NCI-H345 (cell line): ENCODE data around the gene MAOB.
A peak's percentile ranks its signal among the peaks of the same experiment; 100 is the strongest.
"Not testable (repeated sequence)": the region's sequence is repeated elsewhere in the genome, so short reads cannot be mapped to it uniquely, and the experiment has no call there.

Source experiments
- DNase-seq: peaks from one replicate; lab custom pipeline; 2025; lab: John Stamatoyannopoulos, UW

Gene MAOB

GRCh38 chrX:43882294-43882681 is at the start of gene MAOB:
Gene MAOB, minus strand, starts transcription at chrX:43882450. Its CDS starts 151 bp downstream, at chrX:43882299.
- peak; percentile 3 for DNase-seq

- not testable (repeated sequence) for DNase-seq
Measured at GRCh38 chrX:43922032-43922431, 39.8 kb upstream of the MAOB start.

DNA sequence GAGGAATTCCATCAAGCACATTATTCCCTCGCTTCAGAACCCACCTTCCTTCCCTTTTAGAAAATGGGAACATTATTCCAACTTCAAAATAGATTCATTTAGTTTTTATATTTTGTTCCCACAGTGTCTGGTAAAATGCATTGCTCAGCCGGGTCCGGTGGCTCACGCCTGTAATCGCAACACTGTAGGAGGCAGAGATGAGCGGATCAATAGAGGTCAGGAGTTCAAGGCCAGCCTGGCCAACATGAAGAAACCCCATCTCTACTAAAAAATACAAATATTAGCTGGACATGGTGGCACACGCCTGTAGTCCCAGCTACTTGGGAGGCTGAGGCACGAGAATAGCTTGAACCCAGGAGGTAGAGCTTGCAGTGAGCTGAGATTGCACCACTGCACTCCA is 28.5 kb upstream of the MAOB start:
- DNase-seq: not testable (repeated sequence)

DNA sequence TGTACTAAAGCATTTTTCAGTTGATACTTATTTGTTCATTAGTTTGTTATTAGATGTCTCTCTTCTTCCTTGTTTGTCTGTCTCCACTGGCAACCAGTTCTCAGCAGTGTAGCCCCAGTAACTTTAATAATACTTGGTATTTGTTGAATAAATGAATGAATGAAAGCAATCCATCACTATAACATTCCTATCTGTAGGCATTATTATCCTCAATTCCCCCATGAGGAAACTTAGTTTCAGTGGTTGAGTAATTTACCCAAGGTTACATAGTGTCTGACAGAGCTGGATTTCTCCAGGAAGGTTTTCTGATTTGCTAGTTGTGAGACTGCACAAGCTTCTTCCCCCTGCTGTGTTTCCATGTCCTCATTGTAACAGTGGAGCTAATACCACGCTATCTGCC is 27.8 kb upstream of the MAOB start:
- DNase-seq: no peak

DNA sequence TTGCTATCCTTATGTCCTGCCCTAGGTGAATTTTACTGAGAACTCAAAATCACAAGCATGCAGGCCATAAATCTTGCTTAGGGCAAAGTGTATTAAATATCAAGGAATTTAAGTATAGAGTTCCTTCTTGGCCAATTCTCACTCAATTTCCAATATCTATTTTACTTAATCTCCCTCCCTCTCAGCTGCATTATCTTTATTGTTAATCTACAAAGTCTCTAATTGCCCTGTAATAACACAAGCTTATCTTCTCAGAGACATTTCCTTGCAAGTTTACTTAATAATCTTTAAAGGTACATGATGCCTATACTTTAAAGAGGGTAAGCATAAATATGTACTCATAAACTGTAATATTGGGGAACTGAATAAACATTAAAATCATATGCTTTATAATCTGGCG is 26.9 kb upstream of the MAOB start:
- no peak for DNase-seq

DNA sequence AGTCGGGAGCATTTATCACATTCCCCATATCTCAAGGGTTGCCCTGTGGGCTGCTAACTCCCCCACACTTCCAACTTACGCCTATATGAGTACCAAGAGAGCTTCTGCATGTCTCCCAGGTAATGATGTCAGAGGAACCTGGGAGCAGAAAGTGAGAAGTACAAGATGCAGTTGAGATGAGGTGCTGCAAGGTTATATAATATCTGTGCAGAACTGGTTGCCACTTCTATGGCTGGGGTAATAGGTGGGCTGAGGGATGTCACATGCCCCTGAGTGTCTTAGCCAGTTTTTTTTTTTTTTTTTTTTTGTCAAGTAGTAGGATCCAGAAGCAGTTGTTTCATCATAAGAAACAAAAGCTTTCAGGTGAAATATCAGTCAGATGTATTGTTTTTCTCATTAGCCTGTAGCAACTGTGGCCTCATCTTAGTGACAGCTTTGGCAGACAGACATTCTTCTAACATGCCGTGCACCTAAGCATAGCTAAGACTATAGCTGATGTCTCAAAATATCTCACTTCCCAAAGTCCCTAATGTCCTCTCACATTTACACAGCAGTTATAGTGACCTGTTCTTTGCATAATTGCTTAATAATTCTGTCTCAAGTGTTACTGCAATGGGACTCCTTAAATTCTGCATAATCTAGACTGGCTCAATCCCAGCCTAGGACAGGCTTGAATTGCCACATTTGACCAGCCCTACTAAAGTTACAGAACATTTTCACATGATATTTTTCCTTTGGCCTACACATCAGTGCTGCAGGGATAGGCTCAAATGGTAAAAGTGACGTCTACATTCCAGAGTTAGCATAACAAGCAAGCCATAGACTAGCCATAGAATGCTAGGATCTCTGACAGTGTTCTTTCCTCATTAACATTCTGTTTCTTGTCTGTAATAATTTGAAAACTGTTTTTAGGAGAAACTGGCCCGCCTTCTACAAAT is 17.9 kb upstream of the MAOB start:
- no peak for DNase-seq

DNA sequence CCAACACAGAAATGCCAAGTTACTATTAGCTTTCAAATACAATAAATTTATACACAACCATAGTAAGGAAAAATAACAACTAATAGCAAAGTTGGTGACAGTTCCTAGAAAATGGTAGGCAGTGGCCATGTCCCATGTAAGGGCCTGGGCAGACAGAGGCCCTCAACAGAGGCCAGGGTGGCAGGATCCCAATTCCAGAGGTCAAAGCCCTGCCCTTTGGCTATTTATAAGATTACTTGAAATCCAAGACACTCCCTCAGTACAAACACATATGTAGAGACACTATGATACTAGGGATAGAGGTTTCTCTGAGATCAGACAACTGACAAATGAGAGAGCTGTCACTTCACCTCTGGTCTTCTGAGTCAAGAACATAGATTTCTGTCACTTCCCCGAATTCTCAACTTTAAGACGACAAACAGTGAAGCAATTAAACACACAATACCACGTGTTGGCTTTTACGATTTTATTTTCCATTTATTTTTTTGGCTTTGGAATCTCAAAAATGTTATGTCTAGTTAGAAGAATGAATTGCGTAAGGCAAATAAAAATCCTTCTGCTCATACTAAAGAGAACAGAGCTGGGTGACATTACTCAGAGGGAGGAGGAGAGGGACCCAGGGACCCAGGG is 16.3 kb upstream of the MAOB start:
- no peak for DNase-seq

DNA sequence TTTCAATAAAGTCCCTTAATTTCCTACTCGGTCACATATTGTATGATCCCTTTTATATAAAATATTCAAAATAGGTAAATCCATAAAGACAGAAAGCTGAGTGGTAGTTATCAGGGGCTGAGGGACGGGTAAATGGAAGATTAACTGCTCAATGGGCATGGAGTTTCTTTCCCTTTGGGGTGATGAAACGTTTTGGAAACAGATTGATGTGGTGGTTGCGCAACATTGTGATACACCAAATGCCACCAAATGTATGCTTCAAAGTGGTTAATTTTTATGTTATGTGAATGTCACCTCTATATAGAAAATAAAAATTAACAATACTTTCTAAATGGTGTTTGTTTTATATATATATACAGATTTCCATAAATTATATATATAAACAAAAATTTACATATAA is 15.0 kb upstream of the MAOB start:
- DNase-seq: no peak

GRCh38 chrX:43892336-43892870 is 10.2 kb upstream of the MAOB start:
- DNase-seq: no peak

- no peak for DNase-seq
Measured at GRCh38 chrX:43885617-43886016, 3.4 kb upstream of the MAOB start.

DNA sequence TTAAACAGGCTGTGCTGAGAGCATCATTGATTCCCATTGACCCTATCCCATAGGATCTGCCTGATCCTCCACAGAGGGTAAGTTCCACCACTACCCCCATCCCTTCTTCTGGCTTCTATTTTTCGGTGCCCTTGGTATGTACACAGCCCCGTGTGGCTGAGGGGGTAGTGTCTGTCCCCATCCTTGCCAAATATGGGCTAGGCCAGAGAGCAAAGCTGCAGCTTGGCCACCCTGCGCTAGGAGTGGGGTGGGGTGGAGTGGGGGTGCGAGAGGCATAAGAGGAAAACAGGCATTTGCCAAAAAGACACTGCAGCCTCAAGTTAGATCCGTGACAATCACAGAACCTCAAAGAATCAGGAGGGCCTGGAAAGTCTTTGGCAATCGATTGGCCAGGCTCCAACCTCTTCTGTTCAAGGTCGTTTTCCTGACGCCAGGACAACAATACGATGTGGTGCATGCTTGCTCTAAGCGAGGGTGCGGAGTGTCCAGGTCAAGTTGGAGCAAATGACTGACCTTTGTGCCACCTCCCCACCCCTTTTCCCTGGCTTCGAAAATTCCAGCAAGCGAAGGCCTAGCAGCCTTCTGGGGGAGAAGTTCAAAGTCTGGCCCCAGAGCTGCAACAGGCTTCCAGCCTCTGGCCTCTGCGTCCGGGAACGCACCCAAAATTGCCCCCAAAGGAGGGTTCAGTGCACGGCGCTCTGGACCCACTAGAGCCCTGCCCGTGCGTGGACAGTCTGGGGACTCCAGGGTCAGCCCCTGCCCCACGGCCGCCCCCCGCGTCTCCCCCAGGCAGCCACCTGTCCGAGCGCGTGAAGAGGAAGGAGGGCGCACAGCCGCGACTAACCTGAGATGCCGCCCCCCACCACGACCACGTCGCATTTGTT is 598 bp downstream of the MAOB start:
- no peak for DNase-seq

DNA sequence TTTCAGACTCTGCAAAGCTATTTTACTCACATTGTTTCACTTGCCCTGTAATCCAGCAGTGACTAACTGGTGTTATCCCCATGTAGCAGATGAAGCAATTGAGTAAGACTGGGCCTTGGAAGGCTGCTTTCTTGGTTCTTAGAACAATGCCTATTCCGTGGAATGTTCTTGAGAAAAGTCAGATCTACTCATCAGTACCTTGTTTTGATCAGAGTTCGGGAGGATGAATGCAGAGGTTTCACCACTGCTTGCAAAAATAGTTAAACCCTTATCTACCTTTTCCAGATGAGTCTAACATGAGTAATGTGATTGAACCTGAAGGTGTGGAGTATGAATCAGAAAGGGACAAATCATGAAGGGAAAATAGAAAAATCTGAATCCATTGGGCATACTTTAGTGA is 1.8 kb downstream of the MAOB start:
- DNase-seq: no peak

- no peak for DNase-seq
Measured at GRCh38 chrX:43878906-43879526, 3.2 kb downstream of the MAOB start.

GRCh38 chrX:43876680-43877079 is 5.6 kb downstream of the MAOB start:
- DNase-seq: no peak

DNA sequence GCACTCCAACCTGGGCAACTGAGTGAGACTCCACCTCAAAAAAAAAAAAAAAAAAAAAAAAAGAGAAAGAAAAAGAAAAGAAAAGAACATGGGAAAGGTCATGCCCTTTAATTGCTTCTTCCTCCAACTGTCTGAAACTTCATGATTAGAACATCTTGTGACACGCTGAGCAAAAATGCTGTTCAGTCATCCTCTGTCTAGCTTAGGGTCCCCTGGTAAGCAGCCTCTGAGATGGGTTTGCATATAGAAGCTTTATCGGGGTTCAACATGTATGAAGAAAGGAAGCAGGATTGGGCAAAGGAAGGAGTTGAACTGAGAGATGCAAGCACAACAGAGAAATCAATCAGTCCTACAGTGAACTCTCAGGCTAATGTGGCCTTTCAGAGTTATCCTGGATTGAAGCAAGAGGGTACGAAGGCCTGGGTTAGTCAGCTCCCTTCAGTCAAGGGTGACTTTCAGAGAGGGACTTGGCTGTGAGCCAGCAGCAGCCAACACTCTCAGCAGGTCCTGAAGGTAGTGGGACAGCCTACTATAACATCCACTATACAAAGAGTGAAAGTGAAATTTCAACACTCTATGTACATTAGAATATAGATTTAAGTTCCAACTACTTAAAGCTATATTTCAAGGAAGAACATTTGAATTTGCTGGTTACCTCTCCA is 11.4 kb downstream of the MAOB start:
- peak; percentile 48 for DNase-seq

GRCh38 chrX:43870011-43870410 is 12.2 kb downstream of the MAOB start:
- DNase-seq: no peak

GRCh38 chrX:43868791-43869190 is 13.5 kb downstream of the MAOB start:
- no peak for DNase-seq

- no peak for DNase-seq
Measured at GRCh38 chrX:43866423-43866822, 15.8 kb downstream of the MAOB start.

DNA sequence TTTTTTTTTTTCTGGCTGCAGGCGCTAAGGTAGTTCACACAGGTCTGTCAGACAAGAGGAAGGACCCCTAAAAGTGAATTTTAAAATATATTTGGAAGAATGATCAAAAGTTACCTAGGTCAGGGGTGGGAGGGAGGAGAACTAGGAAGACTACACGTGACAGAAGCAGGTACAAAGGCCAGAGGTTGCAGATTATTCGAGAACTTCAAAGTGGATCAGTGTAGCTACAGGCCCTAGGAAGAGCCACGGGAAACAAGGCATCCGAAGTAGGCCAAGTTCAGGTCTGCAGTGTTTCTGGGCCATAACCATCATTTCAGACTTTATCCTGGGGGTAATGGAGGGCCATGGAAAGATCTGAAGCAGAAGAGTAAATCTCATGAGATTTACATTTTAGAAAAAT is 16.5 kb downstream of the MAOB start:
- no peak for DNase-seq

- DNase-seq: no peak
Measured at GRCh38 chrX:43862434-43862833, 19.8 kb downstream of the MAOB start.

DNA sequence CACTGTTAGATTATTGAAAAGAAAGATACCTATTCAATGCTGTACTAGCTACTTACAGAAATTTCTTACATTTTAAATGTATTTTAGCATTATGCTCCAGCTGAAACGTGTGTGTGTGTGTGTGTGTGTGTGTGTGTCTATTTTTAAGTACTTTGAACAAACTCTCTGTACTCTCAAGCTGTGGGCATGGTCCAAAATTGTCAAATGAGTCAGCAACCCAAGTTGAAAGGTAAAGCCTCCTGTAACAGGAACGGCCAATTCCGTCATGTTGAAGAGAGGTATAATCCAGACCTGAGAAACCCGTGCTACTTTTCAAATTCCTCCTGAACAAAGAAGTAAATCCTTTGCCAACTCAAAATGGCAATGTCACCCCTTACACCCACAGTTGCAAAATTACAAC is 20.5 kb downstream of the MAOB start:
- no peak for DNase-seq
